ENCODE results near the gene SOX5. TPM values are rescaled to one million over a fixed set of nuclear protein-coding genes. Genes with fewer than 3 reads are reported as not detected.
A peak's percentile ranks its signal among the peaks of the same experiment; 100 is the strongest.

SOX5 gene
- total RNA-seq, 1 donor from 2014 or later, result 86.8 TPM

DNA sequence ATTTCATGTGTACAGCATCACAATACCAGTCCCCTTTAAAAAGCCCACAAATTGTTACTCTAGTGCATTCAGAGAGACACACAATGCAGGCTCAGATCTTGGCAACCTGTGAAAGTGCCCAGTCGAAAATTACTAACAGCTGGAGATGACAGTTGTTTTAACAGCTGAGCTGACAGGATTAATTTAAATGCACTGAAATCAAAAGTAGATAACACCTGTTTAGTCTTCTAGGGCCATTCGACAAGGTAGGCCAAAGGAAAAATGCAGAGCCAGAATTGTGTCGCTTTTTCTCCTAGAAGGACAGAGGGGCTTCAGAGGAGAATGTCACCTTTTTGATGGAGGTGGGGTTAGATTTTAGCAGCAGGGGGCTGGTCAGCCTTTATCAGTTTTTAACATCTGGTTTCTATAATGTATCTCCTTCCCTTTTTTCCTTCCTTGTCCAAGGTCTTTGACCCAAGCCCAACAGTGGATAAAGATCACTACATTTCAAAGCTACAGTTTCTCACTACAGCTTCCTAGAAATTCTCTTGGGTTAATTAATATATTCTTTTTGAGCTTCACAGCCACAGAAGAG is 139.1 kb downstream of the SOX5 start:
- H3K36me3 Mint-ChIP-seq (ENCODE audit: low read depth), result peaks cover 3% of the 10 kb centered on the region
- H3K27ac Mint-ChIP-seq (ENCODE audit: unreplicated experiment), result no peak overlapping the region
- peaks cover 27% of the 10 kb centered on the region for H3K4me1 Mint-ChIP-seq
- no peak overlapping the region for H3K4me3 Mint-ChIP-seq
- no peaks in the 10 kb centered on the region for H3K9me3 Mint-ChIP-seq
- no peaks in the 10 kb centered on the region for H3K27me3 Mint-ChIP-seq (ENCODE audit: low read depth)
- no peak for DNase-seq (ENCODE audit: low read depth, low spot score)
- TF ChIP-seq, protein P1, sequence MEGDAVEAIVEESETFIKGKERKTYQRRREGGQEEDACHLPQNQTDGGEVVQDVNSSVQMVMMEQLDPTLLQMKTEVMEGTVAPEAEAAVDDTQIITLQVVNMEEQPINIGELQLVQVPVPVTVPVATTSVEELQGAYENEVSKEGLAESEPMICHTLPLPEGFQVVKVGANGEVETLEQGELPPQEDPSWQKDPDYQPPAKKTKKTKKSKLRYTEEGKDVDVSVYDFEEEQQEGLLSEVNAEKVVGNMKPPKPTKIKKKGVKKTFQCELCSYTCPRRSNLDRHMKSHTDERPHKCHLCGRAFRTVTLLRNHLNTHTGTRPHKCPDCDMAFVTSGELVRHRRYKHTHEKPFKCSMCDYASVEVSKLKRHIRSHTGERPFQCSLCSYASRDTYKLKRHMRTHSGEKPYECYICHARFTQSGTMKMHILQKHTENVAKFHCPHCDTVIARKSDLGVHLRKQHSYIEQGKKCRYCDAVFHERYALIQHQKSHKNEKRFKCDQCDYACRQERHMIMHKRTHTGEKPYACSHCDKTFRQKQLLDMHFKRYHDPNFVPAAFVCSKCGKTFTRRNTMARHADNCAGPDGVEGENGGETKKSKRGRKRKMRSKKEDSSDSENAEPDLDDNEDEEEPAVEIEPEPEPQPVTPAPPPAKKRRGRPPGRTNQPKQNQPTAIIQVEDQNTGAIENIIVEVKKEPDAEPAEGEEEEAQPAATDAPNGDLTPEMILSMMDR (conservative IDR thresholded peaks at IDR 0.05), result no peak

DNA sequence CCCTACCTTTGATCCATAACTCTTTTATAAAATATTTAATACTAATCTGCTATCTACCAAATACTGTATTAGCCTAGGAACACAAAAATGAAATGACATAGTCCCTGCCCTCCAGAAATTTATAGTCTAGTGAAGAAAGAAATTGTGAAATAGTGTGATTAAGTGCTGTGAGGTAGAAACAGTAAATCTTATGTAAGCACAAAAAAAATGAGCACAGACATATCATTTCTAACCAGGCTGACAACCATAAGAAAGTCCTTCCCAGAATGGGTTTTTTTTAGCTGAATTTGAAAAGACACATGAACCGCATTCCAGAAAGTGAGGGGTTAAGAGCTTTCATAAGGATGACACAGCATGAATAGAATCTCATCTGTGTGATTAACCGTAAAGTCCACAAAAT is 145.9 kb downstream of the SOX5 start:
- H3K4me3 Mint-ChIP-seq, result no peak overlapping the region
- H3K27ac Mint-ChIP-seq (ENCODE audit: unreplicated experiment), result no peak overlapping the region
- H3K36me3 Mint-ChIP-seq (ENCODE audit: low read depth), result peaks cover 8% of the 10 kb centered on the region

DNA sequence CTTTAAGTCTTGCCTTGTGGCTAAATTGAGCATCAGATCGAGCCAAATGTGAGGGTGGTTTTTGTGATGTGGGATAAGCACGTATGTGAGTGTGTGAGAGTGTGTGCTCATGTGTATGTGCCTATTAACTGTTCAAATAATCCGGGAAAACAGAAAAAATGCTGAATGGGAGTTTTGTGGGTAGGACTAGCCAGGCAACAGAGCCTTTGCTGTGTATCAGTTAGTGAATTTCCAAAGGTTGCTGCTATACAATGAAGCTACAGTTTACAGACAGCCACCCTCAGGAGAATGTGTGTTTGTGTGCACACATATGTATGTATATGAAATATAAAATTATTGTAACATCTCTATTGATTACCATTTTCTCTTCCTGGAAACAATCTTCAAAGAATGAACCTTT is 154.0 kb downstream of the SOX5 start:
- TF ChIP-seq, protein P1 (conservative IDR thresholded peaks at IDR 0.05), result no peak
- H3K27ac Mint-ChIP-seq (ENCODE audit: unreplicated experiment), result peak overlapping the region; percentile 96

More for the DNA sequence above, 145.9 kb downstream of the SOX5 start:
- Mint-ChIP-seq H3K4me1 (peaks cover 20% of the 10 kb centered on the region), H3K27me3 (ENCODE audit: low read depth) (no peaks in the 10 kb centered on the region), H3K9me3 (no peaks in the 10 kb centered on the region)
- TF ChIP-seq, protein P1 (conservative IDR thresholded peaks at IDR 0.05), result no peak
- DNase-seq (ENCODE audit: low read depth, low spot score), result no peak

DNA sequence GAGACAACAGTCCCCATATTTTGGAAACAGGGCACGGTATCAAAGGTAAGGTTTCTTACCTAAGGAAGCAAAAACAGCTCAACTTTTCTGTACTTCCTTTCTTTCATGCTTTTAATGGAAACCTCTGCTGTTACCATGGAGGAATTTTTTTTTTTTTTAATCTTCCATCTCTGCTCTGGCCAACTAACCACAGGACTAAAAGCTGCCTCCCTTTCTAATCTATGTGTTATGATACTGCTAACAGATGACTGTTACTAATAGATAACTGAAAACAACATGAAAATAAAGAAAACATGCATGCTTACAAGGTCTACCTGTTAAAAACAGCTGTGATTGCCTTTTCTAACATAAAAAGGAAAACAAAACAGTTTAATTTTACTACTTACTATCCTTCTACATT is 168.4 kb downstream of the SOX5 start:
- peaks cover 4% of the 10 kb centered on the region for H3K9me3 Mint-ChIP-seq
- no peak overlapping the region for H3K4me3 Mint-ChIP-seq
- H3K27ac Mint-ChIP-seq (ENCODE audit: unreplicated experiment), result no peak overlapping the region
- no peaks in the 10 kb centered on the region for H3K27me3 Mint-ChIP-seq (ENCODE audit: low read depth)
- peaks cover 3% of the 10 kb centered on the region for H3K4me1 Mint-ChIP-seq
- no peak for DNase-seq (ENCODE audit: low read depth, low spot score)
- TF ChIP-seq, protein P1 (conservative IDR thresholded peaks at IDR 0.05), result no peak
- peaks cover 14% of the 10 kb centered on the region for H3K36me3 Mint-ChIP-seq (ENCODE audit: low read depth)

More for the DNA sequence above, 154.0 kb downstream of the SOX5 start:
- peaks cover 2% of the 10 kb centered on the region for H3K36me3 Mint-ChIP-seq (ENCODE audit: low read depth)
- no peaks in the 10 kb centered on the region for H3K9me3 Mint-ChIP-seq
- no peaks in the 10 kb centered on the region for H3K27me3 Mint-ChIP-seq (ENCODE audit: low read depth)
- H3K4me1 Mint-ChIP-seq, result peaks cover 38% of the 10 kb centered on the region
- DNase-seq (ENCODE audit: low read depth, low spot score), result no peak
- H3K4me3 Mint-ChIP-seq, result no peak overlapping the region

DNA sequence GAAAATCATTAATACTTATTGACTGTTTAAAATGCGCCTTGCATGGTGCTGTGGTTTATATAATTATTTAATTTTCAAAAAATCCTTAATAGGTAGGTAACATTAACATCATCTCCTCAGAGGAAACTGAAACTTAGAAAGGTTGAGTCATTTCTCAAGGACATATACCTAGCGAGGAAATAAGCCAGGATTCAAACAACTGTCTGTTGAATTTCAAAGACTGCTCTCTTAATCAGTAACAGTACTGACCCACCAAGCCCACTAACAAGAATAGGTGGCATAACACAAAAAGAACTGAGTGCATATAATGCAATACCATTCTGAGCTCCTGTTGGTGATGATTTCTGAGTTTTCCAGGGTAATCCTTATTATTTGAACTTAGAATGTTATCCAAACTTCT is 174.3 kb downstream of the SOX5 start:
- no peak overlapping the region for H3K4me3 Mint-ChIP-seq
- no peak for DNase-seq (ENCODE audit: low read depth, low spot score)
- peaks cover 9% of the 10 kb centered on the region for H3K36me3 Mint-ChIP-seq (ENCODE audit: low read depth)
- TF ChIP-seq, protein P1 (conservative IDR thresholded peaks at IDR 0.05), result no peak
- H3K9me3 Mint-ChIP-seq, result peaks cover 4% of the 10 kb centered on the region
- H3K27me3 Mint-ChIP-seq (ENCODE audit: low read depth), result no peaks in the 10 kb centered on the region
- peaks cover 27% of the 10 kb centered on the region for H3K4me1 Mint-ChIP-seq
- H3K27ac Mint-ChIP-seq (ENCODE audit: unreplicated experiment), result no peak overlapping the region

All from neural crest cell (in vitro differentiated cells).